ENCODE results near the gene CYSLTR2.

Gene CYSLTR2

DNA sequence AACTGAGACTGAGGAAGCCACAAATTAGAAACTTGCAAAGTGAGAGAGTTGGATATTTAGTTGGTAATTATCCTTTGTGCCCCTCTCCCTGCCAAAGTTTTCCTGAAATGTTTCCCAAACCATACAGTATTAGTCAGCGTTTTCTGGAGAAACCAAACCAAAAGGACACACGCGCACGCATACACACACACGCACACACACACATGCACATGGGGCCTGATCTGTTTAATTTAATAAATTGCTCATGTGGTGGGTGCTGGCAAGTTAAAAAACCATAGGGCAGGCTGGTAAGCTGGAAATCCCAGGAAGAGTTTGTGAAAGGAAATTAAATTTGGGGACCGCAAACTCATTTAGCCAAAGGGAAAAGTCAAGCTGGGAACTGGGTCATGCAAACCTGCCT, 11.7 kb upstream of the CYSLTR2 start:
- H3K27me3 ChIP-seq = no peaks in the 10 kb centered on the region
- peaks cover 17% of the 10 kb centered on the region for H3K9me3 ChIP-seq
- no peak overlapping the region for H3K9ac ChIP-seq
- H3K36me3 ChIP-seq = no peaks in the 10 kb centered on the region
- no peaks in the 10 kb centered on the region for H3K4me1 ChIP-seq
- no peak overlapping the region for H3K27ac ChIP-seq
- H3K4me3 ChIP-seq = no peak overlapping the region
- TF ChIP-seq Cebpa-rat (IDR thresholded peaks at IDR 0.05) = no peak
- no peaks in the 10 kb centered on the region for H4K20me1 ChIP-seq
- H3K4me2 ChIP-seq = no peak overlapping the region

DNA sequence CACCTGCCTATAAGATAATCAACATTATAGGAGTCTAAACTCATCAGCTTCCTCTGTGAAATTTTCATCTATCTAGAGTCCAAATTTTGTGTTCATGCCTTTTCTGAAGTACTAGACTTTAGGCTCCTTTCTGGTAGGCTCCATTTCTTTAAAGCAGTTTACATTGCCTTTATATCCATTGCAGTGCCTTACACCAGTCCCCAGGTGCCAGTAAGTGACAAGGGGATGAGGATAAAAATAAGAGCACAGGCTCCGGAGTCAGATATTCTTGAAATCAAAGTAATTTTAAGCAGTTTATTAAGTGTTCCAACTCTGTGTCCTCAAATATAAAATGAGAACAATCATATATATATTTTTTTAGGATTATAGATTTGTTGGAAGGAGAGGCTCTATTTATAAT, 10.6 kb upstream of the CYSLTR2 start:
- no peak for TF ChIP-seq Cebpa-rat (IDR thresholded peaks at IDR 0.05)
- Histone ChIP-seq H3K4me1 (no peaks in the 10 kb centered on the region), H3K27ac (no peak overlapping the region), H4K20me1 (no peaks in the 10 kb centered on the region), H3K9me3 (peaks cover 7% of the 10 kb centered on the region), H3K4me2 (no peak overlapping the region), H3K4me3 (no peak overlapping the region), H3K9ac (no peak overlapping the region), H3K36me3 (no peaks in the 10 kb centered on the region), H3K27me3 (no peaks in the 10 kb centered on the region)

DNA sequence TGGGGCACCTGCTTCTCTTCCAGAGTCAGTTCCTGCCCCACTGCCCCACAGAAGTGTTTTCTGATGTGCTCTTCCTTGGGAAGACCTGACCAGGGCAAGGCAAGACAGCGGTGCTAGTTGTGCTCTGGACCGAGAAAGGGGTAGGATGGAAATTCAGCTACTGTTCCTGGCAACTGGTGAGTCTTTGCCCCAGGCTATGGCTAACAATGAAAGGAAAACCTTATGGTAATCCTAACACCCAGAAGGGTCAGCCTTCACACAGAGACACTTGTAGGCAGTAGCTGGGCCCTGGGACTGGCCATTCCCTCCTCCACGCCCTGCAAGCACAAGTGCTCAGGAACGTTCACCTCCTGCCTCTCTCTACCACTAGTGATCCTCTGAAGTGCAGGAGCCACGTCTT, 9.6 kb upstream of the CYSLTR2 start:
- no peak for TF ChIP-seq Cebpa-rat (IDR thresholded peaks at IDR 0.05)

DNA sequence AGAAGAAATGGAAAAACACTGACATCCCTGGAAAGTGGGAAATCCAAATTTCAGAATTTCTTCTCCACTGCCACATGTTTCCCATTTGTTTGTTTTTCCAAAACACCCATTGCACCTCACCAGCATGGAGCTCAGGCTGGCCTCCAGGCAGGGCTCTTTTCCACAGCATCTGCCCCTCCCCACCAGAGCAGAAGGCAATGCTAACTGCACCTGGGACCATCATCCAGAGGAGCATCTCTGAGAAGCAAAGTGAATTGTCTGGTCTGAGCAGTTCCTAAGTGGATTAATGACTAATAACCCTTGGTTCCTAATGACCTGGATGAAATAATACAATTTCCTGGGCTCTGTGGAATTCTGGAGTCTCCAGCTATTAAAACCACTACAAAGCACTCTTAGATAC, 8.8 kb upstream of the CYSLTR2 start:
- Histone ChIP-seq H3K4me1 (no peaks in the 10 kb centered on the region), H3K27ac (no peak overlapping the region)

More for the DNA sequence above, 9.6 kb upstream of the CYSLTR2 start:
- Histone ChIP-seq H3K4me3 (no peak overlapping the region), H4K20me1 (no peaks in the 10 kb centered on the region), H3K4me2 (no peak overlapping the region), H3K27me3 (no peaks in the 10 kb centered on the region), H3K27ac (no peak overlapping the region), H3K36me3 (no peaks in the 10 kb centered on the region), H3K4me1 (no peaks in the 10 kb centered on the region), H3K9ac (no peak overlapping the region), H3K9me3 (no peaks in the 10 kb centered on the region; the same call in 1 of the 2 replicates)

DNA sequence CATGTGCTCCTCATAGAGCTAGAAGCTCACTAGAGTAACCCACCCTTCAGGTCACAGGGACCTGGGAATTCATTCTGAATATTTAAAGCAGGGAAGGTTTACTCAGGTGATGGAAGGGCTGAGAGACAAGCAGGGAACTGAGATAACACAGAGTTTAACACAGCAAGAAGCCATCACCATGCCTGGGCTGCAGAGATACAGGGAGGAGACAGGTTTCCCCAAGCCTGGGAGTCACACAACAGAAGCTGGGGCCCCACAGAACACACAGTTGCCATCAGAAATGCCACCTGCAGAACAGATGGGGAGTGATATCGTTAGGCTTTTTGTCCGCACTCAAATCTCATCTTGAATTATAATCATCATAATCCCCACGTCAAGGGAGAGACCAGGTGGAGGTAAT, 7.9 kb upstream of the CYSLTR2 start:
- no peak overlapping the region for H3K27ac ChIP-seq
- no peaks in the 10 kb centered on the region for H3K9me3 ChIP-seq
- no peaks in the 10 kb centered on the region for H3K4me1 ChIP-seq
- no peak overlapping the region for H3K9ac ChIP-seq
- no peaks in the 10 kb centered on the region for H3K27me3 ChIP-seq
- H4K20me1 ChIP-seq = no peaks in the 10 kb centered on the region
- no peaks in the 10 kb centered on the region for H3K36me3 ChIP-seq
- H3K4me3 ChIP-seq = no peak overlapping the region
- no peak for TF ChIP-seq Cebpa-rat (IDR thresholded peaks at IDR 0.05)
- no peak overlapping the region for H3K4me2 ChIP-seq

More for the DNA sequence above, 8.8 kb upstream of the CYSLTR2 start:
- no peak overlapping the region for H3K4me3 ChIP-seq
- no peaks in the 10 kb centered on the region for H4K20me1 ChIP-seq
- H3K27me3 ChIP-seq = no peaks in the 10 kb centered on the region
- H3K9ac ChIP-seq = no peak overlapping the region
- H3K36me3 ChIP-seq = no peaks in the 10 kb centered on the region
- TF ChIP-seq Cebpa-rat (IDR thresholded peaks at IDR 0.05) = no peak
- H3K4me2 ChIP-seq = no peak overlapping the region
- no peaks in the 10 kb centered on the region for H3K9me3 ChIP-seq

DNA sequence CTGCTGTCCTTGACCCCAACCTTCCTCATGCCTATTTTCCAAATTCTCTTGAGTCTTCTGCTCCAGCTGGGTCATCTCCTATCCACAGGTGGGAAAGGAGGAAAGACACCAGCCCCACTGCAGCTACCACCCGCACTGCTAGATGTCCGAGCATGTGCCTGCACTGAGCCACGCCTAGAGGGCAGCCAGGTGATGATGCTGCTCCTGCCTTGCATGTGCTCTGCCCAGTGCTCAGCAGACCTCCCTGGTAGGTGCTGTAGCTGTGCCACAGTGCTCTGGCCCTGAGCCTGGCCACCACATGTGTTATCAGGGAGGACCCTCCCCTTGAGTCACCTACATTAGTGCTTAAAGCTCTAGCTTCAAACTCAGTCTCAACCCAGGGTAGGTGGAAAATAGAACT, 6.9 kb upstream of the CYSLTR2 start:
- Histone ChIP-seq H3K4me3 (no peak overlapping the region), H3K9ac (no peak overlapping the region), H3K27me3 (no peaks in the 10 kb centered on the region), H4K20me1 (no peaks in the 10 kb centered on the region), H3K4me2 (no peak overlapping the region), H3K36me3 (no peaks in the 10 kb centered on the region), H3K27ac (no peak overlapping the region), H3K9me3 (no peaks in the 10 kb centered on the region), H3K4me1 (no peaks in the 10 kb centered on the region)
- no peak for TF ChIP-seq Cebpa-rat (IDR thresholded peaks at IDR 0.05)

DNA sequence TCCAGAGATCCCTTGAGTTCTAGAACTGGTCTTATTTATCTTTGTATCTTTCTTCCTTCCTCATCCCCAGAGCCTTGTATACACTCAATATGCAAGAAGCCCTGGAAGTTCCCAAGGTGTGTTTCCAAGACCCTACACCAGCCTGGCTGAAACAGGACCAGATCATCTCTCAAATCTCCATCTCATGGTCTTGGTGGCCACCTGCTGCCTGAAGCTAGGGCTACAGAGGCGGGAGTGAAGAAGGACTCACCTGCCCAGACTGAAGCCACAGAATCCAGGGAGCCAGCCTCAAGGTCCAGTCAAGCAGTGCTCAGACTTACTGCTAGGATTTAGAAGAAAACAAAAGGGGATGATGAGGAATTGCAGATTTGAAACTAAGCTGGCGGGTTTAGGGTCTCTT, 6.1 kb upstream of the CYSLTR2 start:
- H4K20me1 ChIP-seq = no peaks in the 10 kb centered on the region
- no peak overlapping the region for H3K4me2 ChIP-seq
- no peak for TF ChIP-seq Cebpa-rat (IDR thresholded peaks at IDR 0.05)
- H3K27ac ChIP-seq = no peak overlapping the region
- no peaks in the 10 kb centered on the region for H3K27me3 ChIP-seq
- no peaks in the 10 kb centered on the region for H3K9me3 ChIP-seq
- H3K36me3 ChIP-seq = no peaks in the 10 kb centered on the region
- H3K4me1 ChIP-seq = no peaks in the 10 kb centered on the region
- H3K9ac ChIP-seq = no peak overlapping the region
- no peak overlapping the region for H3K4me3 ChIP-seq

DNA sequence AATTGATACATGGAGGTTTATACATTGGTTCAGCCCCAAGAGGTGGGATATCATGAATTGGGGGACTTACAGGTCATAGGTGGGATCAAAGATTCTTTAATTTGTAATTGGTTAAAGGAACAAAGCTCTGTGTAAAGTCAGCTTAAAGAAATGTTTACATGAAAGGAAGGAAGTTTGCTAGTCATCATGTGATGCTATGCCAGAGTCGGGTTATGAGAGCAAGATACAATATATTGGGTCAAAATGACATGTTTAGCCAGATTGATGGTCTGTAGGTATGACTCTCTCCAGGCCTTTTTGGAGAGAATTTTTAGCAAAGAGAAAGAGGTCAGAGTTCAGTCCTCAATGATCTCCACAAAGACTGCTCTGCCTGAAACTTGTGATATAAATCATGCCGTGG, 5.3 kb upstream of the CYSLTR2 start:
- no peak for TF ChIP-seq Cebpa-rat (IDR thresholded peaks at IDR 0.05)
- peaks cover 6% of the 10 kb centered on the region for H3K4me1 ChIP-seq
- no peaks in the 10 kb centered on the region for H3K36me3 ChIP-seq
- no peak overlapping the region for H3K9ac ChIP-seq
- H3K9me3 ChIP-seq = no peaks in the 10 kb centered on the region
- H4K20me1 ChIP-seq = no peaks in the 10 kb centered on the region
- H3K27ac ChIP-seq = no peak overlapping the region
- no peaks in the 10 kb centered on the region for H3K27me3 ChIP-seq
- no peak overlapping the region for H3K4me2 ChIP-seq
- no peak overlapping the region for H3K4me3 ChIP-seq

DNA sequence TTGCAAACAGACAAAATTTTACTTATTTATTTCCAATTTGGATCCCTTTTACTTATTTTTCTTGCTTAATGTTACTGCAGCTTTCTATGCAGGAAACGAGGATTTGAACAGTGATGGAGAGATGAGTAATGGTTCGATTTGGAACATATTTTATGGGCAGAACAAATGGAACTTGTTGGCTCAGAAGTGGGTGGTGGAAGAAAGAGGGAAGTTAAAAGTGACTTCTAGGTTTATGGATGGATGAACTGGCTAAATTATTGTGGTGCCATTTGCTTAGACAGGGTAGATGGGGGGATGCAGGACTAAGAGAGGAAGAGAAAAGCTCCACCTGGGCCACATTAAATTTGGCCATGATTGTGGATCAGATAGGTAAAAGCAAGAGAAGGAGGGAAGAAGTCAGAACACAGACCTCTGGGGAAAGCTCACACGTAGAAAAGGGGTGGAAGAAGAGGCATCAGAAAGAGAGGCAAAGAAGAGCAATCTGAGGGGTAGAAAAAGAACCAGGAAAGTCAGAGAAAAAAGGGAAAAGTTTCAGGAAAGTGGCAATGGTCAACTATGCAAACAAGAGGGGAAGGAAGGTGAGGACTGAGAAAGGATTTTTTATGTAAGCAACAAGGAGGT, 768 bp upstream of the CYSLTR2 start:
- Histone ChIP-seq H3K36me3 (no peaks in the 10 kb centered on the region), H3K9ac (no peak overlapping the region)

DNA sequence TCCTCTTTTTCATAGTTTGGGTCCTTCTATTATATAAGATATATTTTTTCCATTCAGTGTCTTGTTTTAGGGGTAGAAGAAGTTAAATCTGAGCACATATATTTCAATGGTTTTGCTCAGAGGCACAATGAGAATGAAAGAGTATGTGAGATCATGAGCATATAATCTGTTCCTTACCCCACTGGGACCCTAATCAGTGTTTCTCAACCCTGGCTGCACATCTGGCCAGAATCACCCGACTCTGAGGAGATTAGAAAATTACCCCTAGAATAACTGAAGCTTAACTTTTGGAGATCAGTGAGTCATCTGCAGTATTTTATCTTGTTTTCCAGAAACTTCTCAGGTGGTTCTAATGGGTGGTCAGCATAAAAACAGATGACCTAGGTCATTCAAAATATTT, 782 bp downstream of the CYSLTR2 start:
- Histone ChIP-seq H3K9ac (no peak overlapping the region), H3K4me2 (no peak overlapping the region)

More for the DNA sequence above, 768 bp upstream of the CYSLTR2 start:
- Histone ChIP-seq H3K9me3 (no peaks in the 10 kb centered on the region), H3K27ac (no peak overlapping the region), H3K4me3 (no peak overlapping the region), H3K4me2 (peak overlapping the region; percentile 8), H3K4me1 (peaks cover 11% of the 10 kb centered on the region), H4K20me1 (no peaks in the 10 kb centered on the region), H3K27me3 (no peaks in the 10 kb centered on the region)
- no peak for TF ChIP-seq Cebpa-rat (IDR thresholded peaks at IDR 0.05)

DNA sequence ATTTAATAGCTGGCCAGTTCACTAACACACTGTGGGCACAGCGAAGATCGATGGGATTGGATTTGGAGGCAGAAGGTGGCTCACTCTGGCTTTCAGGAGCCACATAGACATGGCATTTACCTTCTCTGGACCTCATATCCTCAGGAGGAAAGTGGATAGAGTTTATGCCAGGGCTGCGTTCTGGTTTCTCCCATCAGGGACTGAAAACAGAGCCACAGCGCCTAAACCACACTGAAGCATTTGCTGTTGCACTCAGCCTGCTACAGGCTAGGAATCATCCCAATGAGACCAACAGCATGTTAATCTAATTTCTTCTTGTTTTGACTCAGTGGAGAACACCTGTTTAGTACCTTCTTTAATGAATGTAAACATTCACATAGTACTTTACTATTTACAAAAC, 1.6 kb downstream of the CYSLTR2 start:
- Histone ChIP-seq H3K9ac (no peak overlapping the region), H3K4me2 (no peak overlapping the region), H3K36me3 (no peaks in the 10 kb centered on the region), H3K27ac (no peak overlapping the region), H3K9me3 (no peaks in the 10 kb centered on the region), H3K27me3 (no peaks in the 10 kb centered on the region), H4K20me1 (no peaks in the 10 kb centered on the region), H3K4me3 (no peak overlapping the region), H3K4me1 (peaks cover 13% of the 10 kb centered on the region)
- no peak for TF ChIP-seq Cebpa-rat (IDR thresholded peaks at IDR 0.05)

More for the DNA sequence above, 782 bp downstream of the CYSLTR2 start:
- H3K36me3 ChIP-seq = no peaks in the 10 kb centered on the region
- H3K4me3 ChIP-seq = no peak overlapping the region
- no peaks in the 10 kb centered on the region for H3K27me3 ChIP-seq
- no peak for TF ChIP-seq Cebpa-rat (IDR thresholded peaks at IDR 0.05)
- H3K4me1 ChIP-seq = peaks cover 11% of the 10 kb centered on the region
- no peaks in the 10 kb centered on the region for H3K9me3 ChIP-seq
- H3K27ac ChIP-seq = no peak overlapping the region
- no peaks in the 10 kb centered on the region for H4K20me1 ChIP-seq
